Fibroblast of lung (primary cell): ENCODE data around the gene HERC6. TPM values are rescaled to one million over a fixed set of nuclear protein-coding genes. Genes with fewer than 3 reads are reported as not detected.

Experiments used
- DNase-seq, 2 donors: peaks; one replicate each; pipeline versions ENCODE4 v3.0.0 to v3.0.0-alpha.2; 2010; ENCODE audit warnings: low read depth in 2 of 2
- H2AFZ ChIP-seq: 2 replicates; pipeline ENCODE4 v1.5.1; 2012; ENCODE audit warnings: low read length, control low read depth, inconsistent platforms
- H3K27ac ChIP-seq: 2 replicates; pipeline ENCODE4 v1.5.1; 2011; ENCODE audit warnings: low read length, control low read depth; ENCODE audit not compliant: insufficient read depth
- H3K27me3 ChIP-seq: 2 replicates; pipeline ENCODE4 v1.5.1; 2011; ENCODE audit warnings: mild to moderate bottlenecking, low read length; ENCODE audit not compliant: control insufficient read depth, insufficient read depth
- H3K36me3 ChIP-seq: 2 replicates; pipeline ENCODE4 v1.5.1; 2011; ENCODE audit warnings: low read length; ENCODE audit not compliant: control insufficient read depth, insufficient read depth
- H3K4me1 ChIP-seq: 2 replicates; pipeline ENCODE4 v1.5.1; 2011; ENCODE audit warnings: low read length; ENCODE audit not compliant: control insufficient read depth, insufficient read depth; ENCODE audit errors: extremely low read depth
- H3K4me2 ChIP-seq: 2 replicates; pipeline ENCODE4 v1.5.1; 2011; ENCODE audit warnings: low read length, control low read depth; ENCODE audit not compliant: insufficient read depth; ENCODE audit errors: extremely low read depth
- H3K4me3 ChIP-seq, 4 experiments: fragments of 200-600 bp in 1 of 4; sonication (generic) in 1 of 4; replicated peaks in 1 of 4; 2 replicates each; pipeline ENCODE4 v1.5.1; 2011 to 2016; ENCODE audit warnings: low read length in 4 of 4, low read depth in 3 of 4, mild to moderate bottlenecking in 3 of 4, control low read depth in 2 of 4, inconsistent platforms in 1 of 4, mixed read lengths in 1 of 4; ENCODE audit not compliant: insufficient read depth in 1 of 4; ENCODE audit errors: control extremely low read depth in 1 of 4
- H3K79me2 ChIP-seq: 2 replicates; pipeline ENCODE4 v1.5.1; 2012; ENCODE audit warnings: mild to moderate bottlenecking, low read length, inconsistent platforms; ENCODE audit not compliant: control insufficient read depth, insufficient read depth
- H3K9ac ChIP-seq: 2 replicates; pipeline ENCODE4 v1.5.1; 2011; ENCODE audit warnings: mild to moderate bottlenecking, low read length, control low read depth; ENCODE audit not compliant: insufficient read depth
- H3K9me3 ChIP-seq: 2 replicates; pipeline ENCODE4 v1.5.1; 2012; ENCODE audit warnings: low read depth, low read length; ENCODE audit not compliant: control insufficient read depth, insufficient read depth
- H4K20me1 ChIP-seq: 2 replicates; pipeline ENCODE4 v1.5.1; 2011; ENCODE audit warnings: low read length; ENCODE audit not compliant: control insufficient read depth, insufficient read depth; ENCODE audit errors: extremely low read depth
- EZH2 ChIP-seq: IDR thresholded peaks from 2 replicates; pipeline ENCODE4 v1.5.1; 2012; ENCODE audit warnings: low read length, control low read depth, mild to moderate bottlenecking; ENCODE audit errors: missing control alignments
- polyA plus RNA-seq, 2 donors: library from polyadenylated mRNA; depleted of rRNA in 1 of 2; stranded (reverse) in 1 of 2; unstranded in 1 of 2; fragments of >200 nt; gene quantifications; 2 replicates each; pipeline ENCODE4 v1.2.1, GENCODE V29; 2011 to 2012; ENCODE audit warnings: missing spikeins in 1 of 2
- total RNA-seq: library from RNA; depleted of rRNA; stranded (reverse); fragments of >200 nt; gene quantifications from 2 replicates; pipeline ENCODE4 v1.2.1, GENCODE V29; 2014
- TF ChIP-seq, protein P1 (sequence below), 2 donors: IDR thresholded peaks in 1 of 2; conservative IDR thresholded peaks in 1 of 2; 1 replicate in 1 of 2; 2 replicates in 1 of 2; pipeline ENCODE4 v1.5.1; 2011 to 2012; ENCODE audit warnings: low read length in 2 of 2, control low read depth in 1 of 2, inconsistent platforms in 1 of 2, low read depth in 1 of 2, mild to moderate bottlenecking in 1 of 2

HERC6 gene
- total and polyA plus RNA-seq, 2 donors (not counting 1 experiment from before 2014, with no cell fraction given) = 6.3 to 12.9 TPM

DNA sequence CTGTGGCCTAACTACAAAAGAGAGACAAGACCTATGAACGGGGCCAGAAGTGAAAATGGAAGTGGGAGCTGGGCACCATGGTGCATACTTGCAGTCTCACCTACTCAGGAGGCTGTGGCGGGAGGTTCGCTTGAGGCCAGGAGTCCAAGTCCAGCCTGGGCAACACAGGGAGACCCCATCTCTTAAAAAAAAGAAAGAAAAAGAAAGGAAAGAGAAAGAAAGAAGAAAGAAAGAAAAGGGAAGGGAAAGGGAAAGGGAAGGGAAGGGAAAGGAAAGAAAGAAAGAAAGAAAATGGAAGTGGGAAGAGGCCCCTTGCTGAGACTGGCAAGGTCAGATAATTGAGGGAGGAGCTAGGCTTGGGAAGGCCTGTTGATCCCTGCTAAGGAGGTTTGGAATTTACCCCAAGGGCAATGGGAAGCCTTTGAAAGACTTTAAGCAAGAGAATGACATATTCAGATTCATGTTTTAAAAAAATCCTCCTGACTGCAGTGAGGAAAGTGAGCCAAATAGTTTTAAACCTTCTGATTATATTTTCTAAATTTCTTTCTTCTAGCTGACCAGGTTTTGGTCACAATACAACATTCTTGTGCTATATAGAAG lies 60.6 kb downstream of the HERC6 start:
- H3K27me3 ChIP-seq = no peaks in the 10 kb centered on the region
- TF ChIP-seq, protein P1, sequence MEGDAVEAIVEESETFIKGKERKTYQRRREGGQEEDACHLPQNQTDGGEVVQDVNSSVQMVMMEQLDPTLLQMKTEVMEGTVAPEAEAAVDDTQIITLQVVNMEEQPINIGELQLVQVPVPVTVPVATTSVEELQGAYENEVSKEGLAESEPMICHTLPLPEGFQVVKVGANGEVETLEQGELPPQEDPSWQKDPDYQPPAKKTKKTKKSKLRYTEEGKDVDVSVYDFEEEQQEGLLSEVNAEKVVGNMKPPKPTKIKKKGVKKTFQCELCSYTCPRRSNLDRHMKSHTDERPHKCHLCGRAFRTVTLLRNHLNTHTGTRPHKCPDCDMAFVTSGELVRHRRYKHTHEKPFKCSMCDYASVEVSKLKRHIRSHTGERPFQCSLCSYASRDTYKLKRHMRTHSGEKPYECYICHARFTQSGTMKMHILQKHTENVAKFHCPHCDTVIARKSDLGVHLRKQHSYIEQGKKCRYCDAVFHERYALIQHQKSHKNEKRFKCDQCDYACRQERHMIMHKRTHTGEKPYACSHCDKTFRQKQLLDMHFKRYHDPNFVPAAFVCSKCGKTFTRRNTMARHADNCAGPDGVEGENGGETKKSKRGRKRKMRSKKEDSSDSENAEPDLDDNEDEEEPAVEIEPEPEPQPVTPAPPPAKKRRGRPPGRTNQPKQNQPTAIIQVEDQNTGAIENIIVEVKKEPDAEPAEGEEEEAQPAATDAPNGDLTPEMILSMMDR (conservative IDR thresholded peaks at IDR 0.05 in 1 of 2, IDR thresholded peaks at IDR 0.05 in 1 of 2; ENCODE audit: low read depth in 1 of 2, low read length in 2 of 2) = no peak
- no peak for TF ChIP-seq EZH2
- H3K4me3 ChIP-seq = no peak overlapping the region
- no peak overlapping the region for H3K27ac ChIP-seq
- H3K36me3 ChIP-seq = no peaks in the 10 kb centered on the region
- H2AFZ ChIP-seq = no peak overlapping the region
- no peak overlapping the region for H3K9ac ChIP-seq
- H4K20me1 ChIP-seq = no peaks in the 10 kb centered on the region
- DNase-seq = no peak
- no peak overlapping the region for H3K4me2 ChIP-seq
- no peaks in the 10 kb centered on the region for H3K4me1 ChIP-seq
- H3K9me3 ChIP-seq = no peaks in the 10 kb centered on the region
- no peaks in the 10 kb centered on the region for H3K79me2 ChIP-seq

- TF ChIP-seq, protein P1 (conservative IDR thresholded peaks at IDR 0.05 in 1 of 2, IDR thresholded peaks at IDR 0.05 in 1 of 2; ENCODE audit: low read depth in 1 of 2, low read length in 2 of 2) = no peak
- no peak for TF ChIP-seq EZH2
- H3K27ac ChIP-seq = no peak overlapping the region
- no peak overlapping the region for H3K4me3 ChIP-seq
- H3K4me1 ChIP-seq = no peaks in the 10 kb centered on the region
- no peak overlapping the region for H3K9ac ChIP-seq
- H3K4me2 ChIP-seq = no peak overlapping the region
- H3K36me3 ChIP-seq = no peaks in the 10 kb centered on the region
- no peak overlapping the region for H2AFZ ChIP-seq
- H3K27me3 ChIP-seq = no peaks in the 10 kb centered on the region
- H3K9me3 ChIP-seq = no peaks in the 10 kb centered on the region
- no peaks in the 10 kb centered on the region for H4K20me1 ChIP-seq
- DNase-seq = no peak
- no peaks in the 10 kb centered on the region for H3K79me2 ChIP-seq
These were observed 61.5 kb downstream of the HERC6 start for GRCh38 chr4:88440146-88440545.

DNA sequence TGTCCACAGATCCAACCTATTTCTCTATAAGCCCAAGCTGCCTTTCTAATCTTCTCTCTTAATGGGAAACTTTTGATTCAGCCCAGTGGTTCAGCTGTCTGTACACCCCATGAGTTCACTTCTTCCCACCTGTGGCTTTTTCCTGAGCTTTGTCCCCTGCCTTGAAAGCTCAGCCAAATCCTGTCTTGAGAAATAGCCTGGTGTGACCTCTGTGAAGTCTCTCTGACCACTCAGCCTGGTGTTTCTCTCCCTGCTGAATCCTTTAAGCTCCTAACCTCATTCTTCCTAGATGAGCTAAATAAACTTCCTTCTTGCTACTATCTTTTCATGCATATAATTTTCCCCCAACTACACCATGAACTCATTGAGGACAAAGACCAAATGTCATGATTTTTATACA lies 63.0 kb downstream of the HERC6 start:
- no peak for DNase-seq
- no peak overlapping the region for H2AFZ ChIP-seq
- no peaks in the 10 kb centered on the region for H3K79me2 ChIP-seq
- no peaks in the 10 kb centered on the region for H3K9me3 ChIP-seq
- no peak for TF ChIP-seq EZH2
- TF ChIP-seq, protein P1 (conservative IDR thresholded peaks at IDR 0.05 in 1 of 2, IDR thresholded peaks at IDR 0.05 in 1 of 2; ENCODE audit: low read depth in 1 of 2, low read length in 2 of 2) = no peak
- no peak overlapping the region for H3K9ac ChIP-seq
- no peaks in the 10 kb centered on the region for H3K36me3 ChIP-seq
- H3K4me1 ChIP-seq = no peaks in the 10 kb centered on the region
- H3K27me3 ChIP-seq = no peaks in the 10 kb centered on the region
- H3K4me2 ChIP-seq = no peak overlapping the region
- H4K20me1 ChIP-seq = no peaks in the 10 kb centered on the region
- H3K4me3 ChIP-seq = no peak overlapping the region
- no peak overlapping the region for H3K27ac ChIP-seq
